B cell (primary cell): ENCODE measurements around the gene AKR7A3. TPM values are rescaled to one million over a fixed set of nuclear protein-coding genes. Genes with fewer than 3 reads are reported as not detected.
"Not testable (repeated sequence)": the region's sequence is repeated elsewhere in the genome, so short reads cannot be mapped to it uniquely, and the experiment has no call there.

ENCODE experiments used
- ATAC-seq: fragments of 200-7000 bp; cut with Tn5 transposase; one replicate; pipeline ENCODE4 v1.10.0; 2021; ENCODE audit warnings: low read depth, mild to moderate bottlenecking, moderate number of reproducible peaks, moderate library complexity
- CTCF ChIA-PET: fragments of 350-600 bp; sonication (Branson Sonifier 250); formaldehyde crosslinking; loops from one replicate; lab custom pipeline; 2021; ENCODE audit warnings: antibody characterized with exemption, inconsistent platforms; lab: Charles Lee
- POLR2A ChIA-PET: fragments of 350-600 bp; sonication (Branson Sonifier 250); formaldehyde crosslinking; loops from one replicate; lab custom pipeline; 2021; ENCODE audit warnings: antibody characterized with exemption; lab: Charles Lee
- DNase-seq: peaks from one replicate; pipeline ENCODE4 v3.0.0; 2013
- H2AFZ ChIP-seq: 2 replicates; pipeline ENCODE4 v1.6.1; 2012; ENCODE audit warnings: mild to moderate bottlenecking, low read depth, low read length; ENCODE audit not compliant: insufficient read depth, poor library complexity, severe bottlenecking
- H3K27ac ChIP-seq, 2 donors: 1 replicate in 1 of 2; 2 replicates in 1 of 2; pipeline ENCODE4 v1.5.1; 2012 to 2013; ENCODE audit warnings: low read length in 2 of 2, mild to moderate bottlenecking in 2 of 2, moderate library complexity in 1 of 2
- H3K27me3 ChIP-seq, 4 experiments: fragments of 200-600 bp in 1 of 4; sonication (generic) in 1 of 4; replicated peaks in 1 of 4; 1 replicate in 2 of 4; 2 replicates in 2 of 4; pipeline versions ENCODE4 v1.6.1 to v1.7.0; 2013 to 2016; ENCODE audit warnings: low read length in 3 of 4, mild to moderate bottlenecking in 2 of 4, mixed read lengths in 1 of 4, moderate library complexity in 1 of 4; ENCODE audit not compliant: insufficient read depth in 4 of 4, control insufficient read depth in 3 of 4; ENCODE audit errors: control extremely low read depth in 1 of 4
- H3K36me3 ChIP-seq, 2 experiments: replicated peaks in 1 of 2; 1 replicate in 1 of 2; 2 replicates in 1 of 2; pipeline versions ENCODE4 v1.6.1 to v1.7.1; 2013; ENCODE audit warnings: low read length in 1 of 2; ENCODE audit not compliant: insufficient read depth in 2 of 2, control insufficient read depth in 1 of 2; ENCODE audit errors: control extremely low read depth in 1 of 2, extremely low read depth in 1 of 2
- H3K4me1 ChIP-seq, 2 donors: fragments of 200-600 bp in 1 of 2; sonication (generic) in 1 of 2; 1 replicate in 1 of 2; 2 replicates in 1 of 2; pipeline versions ENCODE4 v1.5.1 to v1.6.1; 2013 to 2017; ENCODE audit warnings: low read length in 2 of 2; ENCODE audit not compliant: control insufficient read depth in 2 of 2, insufficient read depth in 2 of 2
- H3K4me2 ChIP-seq: replicated peaks from 2 replicates; pipeline ENCODE3; 2012; ENCODE audit warnings: mild to moderate bottlenecking, low read depth, low read length; ENCODE audit not compliant: poor library complexity, severe bottlenecking
- H3K4me3 ChIP-seq, 5 experiments: fragments of 200-600 bp in 1 of 5; sonication (generic) in 1 of 5; 1 replicate in 3 of 5; 2 replicates in 2 of 5; pipeline versions ENCODE4 v1.5.1 to v1.7.0; 2011 to 2016; ENCODE audit warnings: low read length in 4 of 5, mild to moderate bottlenecking in 4 of 5, low read depth in 2 of 5, control low read depth in 1 of 5, moderate library complexity in 1 of 5; ENCODE audit not compliant: insufficient read depth in 1 of 5; ENCODE audit errors: control extremely low read depth in 1 of 5, extremely low read depth in 1 of 5
- H3K79me2 ChIP-seq: fragments of 200-600 bp; sonication (generic); one replicate; pipeline ENCODE4 v1.6.0; 2016; ENCODE audit warnings: low read length; ENCODE audit not compliant: control insufficient read depth, insufficient read depth
- H3K9ac ChIP-seq: fragments of 200-600 bp; sonication (generic); 2 replicates; pipeline ENCODE4 v1.6.1; 2017; ENCODE audit warnings: mild to moderate bottlenecking, low read length, moderate library complexity
- H3K9me3 ChIP-seq, 3 donors: one replicate each; pipeline versions ENCODE4 v1.6.1 to v1.7.1; 2013; ENCODE audit warnings: low read length in 2 of 3; ENCODE audit not compliant: control insufficient read depth in 2 of 3, insufficient read depth in 1 of 3; ENCODE audit errors: control extremely low read depth in 1 of 3
- H4K20me1 ChIP-seq: 2 replicates; pipeline ENCODE4 v1.6.0; 2012; ENCODE audit warnings: mild to moderate bottlenecking, low read length; ENCODE audit not compliant: insufficient read depth, control insufficient read depth, poor library complexity, severe bottlenecking
- H3K27ac Mint-ChIP-seq: one replicate; pipeline ENCODE4 v1.8.0; 2021; ENCODE audit warnings: mixed read lengths
- H3K27me3 Mint-ChIP-seq: one replicate; pipeline ENCODE4 v1.8.0; 2021; ENCODE audit warnings: mixed read lengths
- H3K4me1 Mint-ChIP-seq: one replicate; pipeline ENCODE4 v1.8.0; 2021; ENCODE audit warnings: mixed read lengths
- H3K4me3 Mint-ChIP-seq: one replicate; pipeline ENCODE4 v1.8.0; 2021; ENCODE audit warnings: mixed read lengths
- H3K9me3 Mint-ChIP-seq: one replicate; pipeline ENCODE4 v1.8.0; 2022; ENCODE audit warnings: mixed read lengths; ENCODE audit not compliant: insufficient read depth
- EZH2 ChIP-seq: IDR thresholded peaks from 2 replicates; pipeline ENCODE4 v1.6.1; 2012; ENCODE audit warnings: borderline replicate concordance, low read depth, mild to moderate bottlenecking, moderate library complexity, low read length; ENCODE audit not compliant: insufficient read depth, poor library complexity, severe bottlenecking
- WGBS: methylation state at CpG from one replicate; pipeline ENCODE4 v1.1.5; 2013; ENCODE audit warnings: missing lambda C conversion rate; ENCODE audit not compliant: insufficient coverage; 5-methylcytosine and 5-hydroxymethylcytosine counted together
- intact Hi-C: fragments of 100-400 bp; cut with micrococcal nuclease; formaldehyde crosslinking; loops from one replicate; pipeline ENCODE4 v1.10.0; 2022
- polyA plus RNA-seq: library from polyadenylated mRNA; depleted of rRNA; stranded (reverse); fragments of >200 nt; gene quantifications from 2 replicates; pipeline ENCODE4 v1.2.3, GENCODE V29; 2012
- total RNA-seq, 2 donors: library from RNA; stranded (reverse); fragments of 120-200 nt in 1 of 2; gene quantifications; 1 replicate in 1 of 2; 2 replicates in 1 of 2; pipeline versions ENCODE4 v1.2.3 to v1.2.4, GENCODE V29; 2013 to 2022
- TF ChIP-seq, protein P1 (sequence below): fragments of 200-600 bp; IDR thresholded peaks from one replicate; pipeline ENCODE4 v1.8.0; 2022; ENCODE audit warnings: antibody characterized with exemption, mild to moderate bottlenecking

AKR7A3 gene
- total and polyA plus RNA-seq, 2 donors (not counting 1 experiment from before 2014, with no cell fraction given), result 0.97 to 1.8 TPM

DNA sequence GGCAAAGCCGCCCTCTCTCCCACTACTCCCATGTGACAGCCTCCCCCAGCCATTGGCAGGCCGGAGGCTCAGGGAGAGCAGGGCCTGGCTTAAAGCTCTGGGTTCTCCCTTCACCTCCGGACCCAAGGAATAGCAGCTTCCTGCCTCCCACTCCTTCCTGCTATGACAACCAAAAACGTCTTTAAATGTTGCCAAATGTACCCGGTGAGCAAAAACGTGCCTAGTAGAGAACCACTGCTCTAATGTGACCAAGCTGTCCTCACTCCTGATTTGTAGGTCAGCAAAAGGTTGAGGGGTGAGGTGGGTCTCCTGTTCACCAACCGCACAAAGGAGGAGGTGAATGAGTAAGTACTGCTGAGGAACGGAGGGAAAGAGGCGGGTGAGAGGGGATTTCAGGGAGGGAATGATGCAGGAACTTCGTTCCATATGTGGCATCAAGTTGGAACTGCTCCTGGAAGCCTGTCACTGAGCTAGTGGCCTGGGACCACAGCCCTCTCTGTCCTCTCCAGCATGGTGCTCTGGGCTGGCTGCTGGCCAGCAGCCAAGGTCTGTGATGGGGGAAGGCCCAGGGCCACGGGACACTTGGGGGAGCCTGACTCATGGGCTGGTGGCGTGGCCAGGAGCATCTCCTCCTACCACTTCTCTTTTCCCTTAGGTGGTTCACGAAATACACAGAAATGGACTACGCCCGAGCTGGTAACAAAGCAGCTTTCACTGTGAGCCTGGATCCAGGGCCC is 31.2 kb downstream of the AKR7A3 start:
- ATAC-seq (no peak), DNase-seq (no peak)
- peaks cover 13 to 20% of the 10 kb centered on the region in 2 donors for H3K4me1 ChIP-seq
- no peak overlapping the region for H3K4me3 Mint-ChIP-seq
- no peaks in the 10 kb centered on the region for H3K27me3 ChIP-seq
- intact Hi-C loops, result no loop called here
- no peak overlapping the region for H3K4me3 ChIP-seq
- ChIA-PET POLR2A (no interaction called here), CTCF (interaction anchor here (1.2 kb wide), 1 partner anchor 325 kb away, joined by 3 read pairs; no protein-coding TSS in a partner anchor)
- no peaks in the 10 kb centered on the region for H3K9me3 Mint-ChIP-seq
- H3K36me3 ChIP-seq, result peaks cover 0 to 43% of the 10 kb centered on the region in 2 experiments
- H3K27ac ChIP-seq, result no peak overlapping the region
- H2AFZ ChIP-seq, result no peak overlapping the region
- no peak overlapping the region for H3K27ac Mint-ChIP-seq
- H3K4me2 ChIP-seq, result no peak overlapping the region
- H4K20me1 ChIP-seq, result peaks cover 38% of the 10 kb centered on the region
- no peak overlapping the region for H3K9ac ChIP-seq
- H3K4me1 Mint-ChIP-seq, result peaks cover 12% of the 10 kb centered on the region
- 76% methylated on average over 15 of the region's 15 CpGs for WGBS
- TF ChIP-seq, protein P1, sequence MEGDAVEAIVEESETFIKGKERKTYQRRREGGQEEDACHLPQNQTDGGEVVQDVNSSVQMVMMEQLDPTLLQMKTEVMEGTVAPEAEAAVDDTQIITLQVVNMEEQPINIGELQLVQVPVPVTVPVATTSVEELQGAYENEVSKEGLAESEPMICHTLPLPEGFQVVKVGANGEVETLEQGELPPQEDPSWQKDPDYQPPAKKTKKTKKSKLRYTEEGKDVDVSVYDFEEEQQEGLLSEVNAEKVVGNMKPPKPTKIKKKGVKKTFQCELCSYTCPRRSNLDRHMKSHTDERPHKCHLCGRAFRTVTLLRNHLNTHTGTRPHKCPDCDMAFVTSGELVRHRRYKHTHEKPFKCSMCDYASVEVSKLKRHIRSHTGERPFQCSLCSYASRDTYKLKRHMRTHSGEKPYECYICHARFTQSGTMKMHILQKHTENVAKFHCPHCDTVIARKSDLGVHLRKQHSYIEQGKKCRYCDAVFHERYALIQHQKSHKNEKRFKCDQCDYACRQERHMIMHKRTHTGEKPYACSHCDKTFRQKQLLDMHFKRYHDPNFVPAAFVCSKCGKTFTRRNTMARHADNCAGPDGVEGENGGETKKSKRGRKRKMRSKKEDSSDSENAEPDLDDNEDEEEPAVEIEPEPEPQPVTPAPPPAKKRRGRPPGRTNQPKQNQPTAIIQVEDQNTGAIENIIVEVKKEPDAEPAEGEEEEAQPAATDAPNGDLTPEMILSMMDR, result no peak
- TF ChIP-seq EZH2, result no peak
- H3K27me3 Mint-ChIP-seq, result no peaks in the 10 kb centered on the region
- H3K9me3 ChIP-seq, result no peaks in the 10 kb centered on the region
- H3K79me2 ChIP-seq, result peaks cover 27% of the 10 kb centered on the region

GRCh38 chr1:19256301-19256700 is 32.3 kb downstream of the AKR7A3 start:
- H3K9ac ChIP-seq, H3K4me2 ChIP-seq, H3K27me3 Mint-ChIP-seq, H3K27me3 ChIP-seq, H3K9me3 Mint-ChIP-seq, H3K27ac ChIP-seq, ATAC-seq, POLR2A ChIA-PET, H3K9me3 ChIP-seq, H3K4me3 ChIP-seq, DNase-seq, intact Hi-C loops, H3K27ac Mint-ChIP-seq, H2AFZ ChIP-seq, H3K4me3 Mint-ChIP-seq: not testable (repeated sequence)
- peaks cover 38% of the 10 kb centered on the region for H4K20me1 ChIP-seq
- CTCF ChIA-PET, result interaction anchor here (1.2 kb wide), 1 partner anchor 326 kb away, joined by 3 read pairs; no protein-coding TSS in a partner anchor
- H3K4me1 ChIP-seq, result peaks cover 13 to 26% of the 10 kb centered on the region in 2 donors
- WGBS, result 95% methylated on average over 3 of the region's 5 CpGs
- peaks cover 36% of the 10 kb centered on the region for H3K79me2 ChIP-seq
- peaks cover 0 to 43% of the 10 kb centered on the region in 2 experiments for H3K36me3 ChIP-seq
- peaks cover 20% of the 10 kb centered on the region for H3K4me1 Mint-ChIP-seq
